Measurements from ENCODE around the gene FAM89A. TPM values are rescaled to one million over a fixed set of nuclear protein-coding genes. Genes with fewer than 3 reads are reported as not detected.
"Not testable (repeated sequence)": the region's sequence is repeated elsewhere in the genome, so short reads cannot be mapped to it uniquely, and the experiment has no call there.

Gene FAM89A
- total RNA-seq, 2 experiments from 2014 or later: 11.1 to 14.2 TPM

DNA sequence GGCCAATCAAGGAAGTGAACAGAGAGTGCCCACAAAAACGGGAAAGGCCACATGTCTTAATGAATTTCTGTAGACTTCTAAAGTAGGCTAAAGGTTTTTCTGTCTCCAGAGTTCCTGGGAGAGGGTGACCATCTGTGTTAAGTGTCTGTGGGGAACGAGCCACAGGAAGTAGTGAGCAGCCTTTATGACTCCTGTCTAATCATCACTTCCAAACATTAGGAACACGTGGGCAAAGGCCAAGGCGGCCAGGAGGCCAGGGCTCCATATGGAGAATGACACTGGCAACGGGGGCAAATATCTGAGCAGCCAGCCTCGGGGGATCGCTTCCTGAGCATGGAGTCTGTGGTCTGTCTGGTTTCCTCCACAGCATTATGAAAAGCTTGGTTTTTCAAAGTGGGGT, 7.1 kb downstream of the FAM89A start:
- Mint-ChIP-seq H3K27ac (no peak overlapping the region), H3K4me3 (no peak overlapping the region), H3K4me1 (ENCODE audit: low read depth) (peaks cover 25% of the 10 kb centered on the region), H3K36me3 (ENCODE audit: low read depth) (peaks cover 11% of the 10 kb centered on the region), H3K27me3 (no peaks in the 10 kb centered on the region), H3K9me3 (no peaks in the 10 kb centered on the region)
- POLR2A ChIA-PET: no interaction called here
- CTCF ChIA-PET: interaction anchor here (1.2 to 1.8 kb wide), 2 partner anchors 33 to 58 kb away, joined by 3 read pairs; no protein-coding TSS in a partner anchor
- TF ChIP-seq CTCF (IDR thresholded peaks at IDR 0.05): no peak
- intact Hi-C loops (cut with micrococcal nuclease): loop anchor here (10.0 kb wide), 1 partner anchor 182 kb away; no protein-coding TSS in a partner anchor
- ATAC-seq (no peak), DNase-seq (no peak)

- ChIA-PET CTCF (interaction anchor here (0.9 kb wide), 1 partner anchor 113 kb away, joined by 3 read pairs; no protein-coding TSS in a partner anchor), POLR2A (interaction anchor here (0.9 kb wide), 1 partner anchor 11 kb away, joined by 3 read pairs; no protein-coding TSS in a partner anchor)
- H3K36me3 Mint-ChIP-seq (ENCODE audit: low read depth): peaks cover 4% of the 10 kb centered on the region
- H3K4me3 Mint-ChIP-seq: no peak overlapping the region
- H3K27ac Mint-ChIP-seq: no peak overlapping the region
- DNase-seq: no peak
- no peaks in the 10 kb centered on the region for H3K27me3 Mint-ChIP-seq
- no peaks in the 10 kb centered on the region for H3K9me3 Mint-ChIP-seq
- ATAC-seq: no peak
- TF ChIP-seq CTCF (IDR thresholded peaks at IDR 0.05): no peak
- intact Hi-C loops (cut with micrococcal nuclease): loop anchor here (10.0 kb wide), 1 partner anchor 185 kb away; no protein-coding TSS in a partner anchor
- H3K4me1 Mint-ChIP-seq (ENCODE audit: low read depth): peaks cover 8% of the 10 kb centered on the region
Observed at GRCh38 chr1:231029841-231030240, 10.2 kb downstream of the FAM89A start.

GRCh38 chr1:231029247-231029646, 10.8 kb downstream of the FAM89A start:
- not testable (repeated sequence) for H3K27ac Mint-ChIP-seq; H3K4me1 Mint-ChIP-seq (ENCODE audit: low read depth)
- CTCF ChIA-PET: interaction anchor here (0.9 kb wide), 1 partner anchor 113 kb away, joined by 3 read pairs; no protein-coding TSS in a partner anchor

DNA sequence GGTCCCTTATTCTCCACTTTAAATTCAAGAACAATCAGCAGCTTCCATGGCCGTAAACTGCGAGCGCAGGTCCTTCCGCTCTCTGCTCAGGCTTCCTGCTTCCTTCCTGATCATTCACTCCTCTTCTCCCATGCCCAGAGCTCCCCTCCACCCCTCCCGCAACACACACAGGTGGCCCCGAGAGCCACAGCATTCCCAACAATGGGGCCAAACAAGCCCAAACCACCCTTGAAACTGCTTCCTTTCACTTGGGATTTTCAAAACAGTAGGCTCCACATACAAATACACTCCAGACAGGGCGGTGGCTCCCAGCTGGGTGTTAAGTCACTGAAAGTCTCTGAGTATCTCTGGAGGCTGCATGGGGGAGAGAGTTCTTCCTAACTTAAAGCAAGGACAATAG, 11.4 kb downstream of the FAM89A start:
- intact Hi-C loops (cut with micrococcal nuclease): no loop called here
- Mint-ChIP-seq H3K36me3 (ENCODE audit: low read depth) (peaks cover 4% of the 10 kb centered on the region), H3K27me3 (no peaks in the 10 kb centered on the region), H3K4me1 (ENCODE audit: low read depth) (peaks cover 8% of the 10 kb centered on the region), H3K4me3 (no peak overlapping the region), H3K27ac (no peak overlapping the region), H3K9me3 (no peaks in the 10 kb centered on the region)
- no peak for ATAC-seq
- ChIA-PET CTCF (interaction anchor here (1.0 kb wide), 1 partner anchor 35 kb away, joined by 3 read pairs; no protein-coding TSS in a partner anchor), POLR2A (interaction anchor here (1.3 kb wide), 1 partner anchor 10 kb away, joined by 5 read pairs; no protein-coding TSS in a partner anchor)
- no peak for TF ChIP-seq CTCF (IDR thresholded peaks at IDR 0.05)
- no peak for DNase-seq

More at GRCh38 chr1:231029247-231029646, 10.8 kb downstream of the FAM89A start:
- DNase-seq; ATAC-seq; H3K27me3 Mint-ChIP-seq; H3K36me3 Mint-ChIP-seq (ENCODE audit: low read depth); H3K4me3 Mint-ChIP-seq; intact Hi-C loops (cut with micrococcal nuclease); H3K9me3 Mint-ChIP-seq: not testable (repeated sequence)
- POLR2A ChIA-PET: interaction anchor here (0.9 to 1.3 kb wide), 2 partner anchors 9 to 12 kb away, joined by 3 to 5 read pairs; no protein-coding TSS in a partner anchor

GRCh38 chr1:231027971-231028370, 12.1 kb downstream of the FAM89A start:
- no peak for DNase-seq
- H3K27me3 Mint-ChIP-seq: no peaks in the 10 kb centered on the region
- TF ChIP-seq CTCF (IDR thresholded peaks at IDR 0.05): no peak
- H3K4me1 Mint-ChIP-seq (ENCODE audit: low read depth): peaks cover 8% of the 10 kb centered on the region
- H3K27ac Mint-ChIP-seq: no peak overlapping the region
- peaks cover 4% of the 10 kb centered on the region for H3K36me3 Mint-ChIP-seq (ENCODE audit: low read depth)
- CTCF ChIA-PET: interaction anchor here (1.0 kb wide), 1 partner anchor 34 kb away, joined by 3 read pairs; no protein-coding TSS in a partner anchor
- no peaks in the 10 kb centered on the region for H3K9me3 Mint-ChIP-seq
- intact Hi-C loops (cut with micrococcal nuclease): no loop called here
- ATAC-seq: no peak
- POLR2A ChIA-PET: interaction anchor here (1.3 kb wide), 1 partner anchor 11 kb away, joined by 5 read pairs; no protein-coding TSS in a partner anchor
- no peak overlapping the region for H3K4me3 Mint-ChIP-seq

Measured in activated CD8-positive, alpha-beta T cell treated with anti-CD3 and anti-CD28 coated beads for 36 hours (primary cell).